ACC112 (cell line): ENCODE measurements around the gene HTR3D.

ENCODE experiments used
- H2AFZ ChIP-seq: fragments of 200-600 bp; sonication (generic); one replicate; pipeline ENCODE4 v1.6.0; 2017; ENCODE audit warnings: antibody characterized with exemption, low read length; ENCODE audit not compliant: unreplicated experiment
- H3K27ac ChIP-seq: fragments of 200-600 bp; sonication (generic); 2 replicates; pipeline ENCODE4 v1.5.1; 2014; ENCODE audit warnings: low read depth, mild to moderate bottlenecking, antibody characterized with exemption, low read length, moderate library complexity
- H3K27me3 ChIP-seq: fragments of 200-600 bp; sonication (generic); 2 replicates; pipeline ENCODE4 v1.6.1; 2014; ENCODE audit warnings: mild to moderate bottlenecking, antibody characterized with exemption, low read length, moderate library complexity, mixed read lengths; ENCODE audit not compliant: insufficient read depth
- H3K36me3 ChIP-seq: fragments of 200-600 bp; sonication (generic); 2 replicates; pipeline ENCODE4 v1.6.1; 2016; ENCODE audit warnings: mild to moderate bottlenecking, antibody characterized with exemption, low read length, moderate library complexity, mixed read lengths; ENCODE audit not compliant: insufficient read depth
- H3K4me1 ChIP-seq: fragments of 200-600 bp; sonication (generic); one replicate; pipeline ENCODE4 v1.6.1; 2016; ENCODE audit warnings: low read length, mixed read lengths; ENCODE audit not compliant: insufficient read depth, unreplicated experiment, control insufficient read depth
- H3K4me3 ChIP-seq: fragments of 200-600 bp; sonication (generic); 2 replicates; pipeline ENCODE4 v1.5.1; 2014; ENCODE audit warnings: mild to moderate bottlenecking, low read depth, low read length
- H3K79me2 ChIP-seq: fragments of 200-600 bp; sonication (generic); one replicate; pipeline ENCODE4 v1.6.0; 2016; ENCODE audit warnings: low read length; ENCODE audit not compliant: control insufficient read depth, unreplicated experiment, insufficient read depth

The HTR3D gene, protein sequence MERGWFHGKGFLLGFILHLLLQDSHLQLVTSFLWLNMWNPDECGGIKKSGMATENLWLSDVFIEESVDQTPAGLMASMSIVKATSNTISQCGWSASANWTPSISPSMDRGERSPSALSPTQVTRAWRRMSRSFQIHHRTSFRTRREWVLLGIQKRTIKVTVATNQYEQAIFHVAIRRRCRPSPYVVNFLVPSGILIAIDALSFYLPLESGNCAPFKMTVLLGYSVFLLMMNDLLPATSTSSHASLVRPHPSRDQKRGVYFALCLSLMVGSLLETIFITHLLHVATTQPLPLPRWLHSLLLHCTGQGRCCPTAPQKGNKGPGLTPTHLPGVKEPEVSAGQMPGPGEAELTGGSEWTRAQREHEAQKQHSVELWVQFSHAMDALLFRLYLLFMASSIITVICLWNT

DNA sequence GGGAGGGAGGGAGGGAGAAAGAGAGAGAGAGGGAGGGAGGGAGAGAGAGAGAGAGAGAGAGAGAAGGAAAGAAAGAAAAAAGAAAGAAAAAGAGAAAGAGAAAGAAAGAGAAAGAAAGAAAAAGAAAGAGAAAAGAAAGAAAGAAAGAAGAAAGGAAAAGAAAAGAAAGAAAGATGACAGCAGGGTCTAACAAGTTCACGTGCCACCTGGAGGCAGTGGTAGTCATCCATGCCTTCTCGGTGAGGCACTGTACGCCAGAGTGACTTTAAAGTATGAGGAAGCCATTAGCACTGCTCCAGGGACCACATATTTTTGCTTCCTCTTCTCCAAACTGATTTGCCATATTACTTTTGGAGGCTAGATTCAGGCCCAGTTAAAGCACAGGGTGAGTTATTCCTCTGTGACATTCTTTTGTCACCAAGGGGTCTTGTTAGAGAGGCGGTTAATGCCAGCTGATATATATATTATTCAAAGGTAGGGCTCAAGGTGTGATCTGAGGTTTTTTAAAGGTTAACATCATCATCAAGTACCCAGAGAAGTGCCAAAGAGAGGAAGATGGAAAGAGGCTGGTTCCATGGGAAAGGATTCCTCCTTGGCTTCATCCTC is at the start of gene HTR3D:
HTR3D (plus strand) TSS at position 556 of the 606 bp plus-strand sequence; CDS start at position 556, 0 bp downstream.
- Histone ChIP-seq H3K27ac (no peak within 1 kb of the TSS), H3K36me3 (no peaks in the 10 kb centered on the region), H3K79me2 (no peaks in the 10 kb centered on the region), H3K4me3 (no peak within 1 kb of the TSS), H3K27me3 (peaks cover 38% of the 10 kb centered on the region), H2AFZ (no peak within 1 kb of the TSS), H3K4me1 (peaks cover 3% of the 10 kb centered on the region)

DNA sequence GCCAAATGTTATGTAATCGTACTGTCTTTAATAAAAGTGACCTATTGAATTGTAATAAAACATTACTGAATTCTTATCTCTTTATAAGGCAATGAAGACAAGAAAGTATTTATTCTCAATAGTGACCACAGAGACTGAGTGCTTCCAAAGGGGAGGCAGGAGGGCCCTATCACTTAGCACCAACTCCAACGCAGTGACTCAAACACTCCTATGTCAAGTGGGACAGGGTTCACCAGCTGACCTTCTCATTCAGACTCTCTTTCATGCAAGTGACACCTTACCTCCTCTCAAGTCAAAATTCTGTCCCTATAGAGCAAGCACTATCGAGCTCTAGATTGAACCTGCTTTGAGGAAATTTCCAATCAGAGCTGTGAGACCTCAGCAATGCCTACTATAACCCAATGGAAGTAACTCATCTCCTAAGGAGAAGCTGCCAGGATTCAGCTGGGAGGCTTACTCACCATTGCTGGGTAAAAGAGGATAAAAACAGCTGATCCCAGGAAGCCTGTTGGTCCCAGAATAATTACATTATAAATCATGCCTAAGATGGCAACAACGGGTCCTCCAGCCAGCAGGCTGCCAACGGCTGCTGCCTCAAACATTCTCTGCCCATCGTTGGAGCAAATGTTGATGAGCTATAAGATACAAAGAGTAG is 49.4 kb upstream of the HTR3D start:
- Histone ChIP-seq H3K36me3 (peaks cover 7% of the 10 kb centered on the region; the same call in 1 of the 2 replicates), H3K4me1 (no peaks in the 10 kb centered on the region), H2AFZ (no peak overlapping the region), H3K4me3 (no peak overlapping the region), H3K79me2 (no peaks in the 10 kb centered on the region), H3K27me3 (no peaks in the 10 kb centered on the region), H3K27ac (no peak overlapping the region)

DNA sequence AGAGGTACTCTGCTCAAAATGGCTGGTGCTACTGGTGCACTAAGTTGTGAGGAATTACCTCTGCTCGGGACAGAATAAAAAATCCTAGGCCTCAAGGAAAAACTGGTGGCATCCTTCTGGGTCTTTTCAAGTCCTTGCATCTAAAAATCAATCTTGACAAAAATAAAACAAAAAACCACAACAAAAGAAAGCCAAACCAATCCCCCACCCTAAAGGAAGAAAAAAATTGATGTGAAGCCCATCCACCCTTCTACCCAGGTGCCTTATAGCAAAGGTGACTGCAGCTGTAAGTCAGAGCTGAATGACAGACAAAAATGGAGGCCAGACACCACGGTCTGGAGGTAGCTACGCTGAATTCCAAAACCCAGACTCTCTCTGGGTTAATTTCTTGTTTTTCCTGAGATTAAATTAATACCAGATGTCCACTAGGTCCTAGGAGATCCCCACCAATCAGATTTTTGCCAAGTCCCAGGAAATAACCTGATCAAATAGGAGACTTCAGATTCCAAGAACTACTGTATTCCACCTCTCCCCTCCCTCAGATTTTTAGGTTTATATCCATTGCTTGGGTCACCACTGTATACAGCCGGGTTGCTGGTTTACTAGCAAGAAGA is 47.3 kb upstream of the HTR3D start:
- no peaks in the 10 kb centered on the region for H3K79me2 ChIP-seq
- H3K4me3 ChIP-seq, result no peak overlapping the region
- no peak overlapping the region for H3K27ac ChIP-seq
- H3K27me3 ChIP-seq, result no peaks in the 10 kb centered on the region
- H2AFZ ChIP-seq, result no peak overlapping the region
- H3K36me3 ChIP-seq, result peaks cover 7% of the 10 kb centered on the region; the same call in 1 of the 2 replicates
- H3K4me1 ChIP-seq, result no peaks in the 10 kb centered on the region

DNA sequence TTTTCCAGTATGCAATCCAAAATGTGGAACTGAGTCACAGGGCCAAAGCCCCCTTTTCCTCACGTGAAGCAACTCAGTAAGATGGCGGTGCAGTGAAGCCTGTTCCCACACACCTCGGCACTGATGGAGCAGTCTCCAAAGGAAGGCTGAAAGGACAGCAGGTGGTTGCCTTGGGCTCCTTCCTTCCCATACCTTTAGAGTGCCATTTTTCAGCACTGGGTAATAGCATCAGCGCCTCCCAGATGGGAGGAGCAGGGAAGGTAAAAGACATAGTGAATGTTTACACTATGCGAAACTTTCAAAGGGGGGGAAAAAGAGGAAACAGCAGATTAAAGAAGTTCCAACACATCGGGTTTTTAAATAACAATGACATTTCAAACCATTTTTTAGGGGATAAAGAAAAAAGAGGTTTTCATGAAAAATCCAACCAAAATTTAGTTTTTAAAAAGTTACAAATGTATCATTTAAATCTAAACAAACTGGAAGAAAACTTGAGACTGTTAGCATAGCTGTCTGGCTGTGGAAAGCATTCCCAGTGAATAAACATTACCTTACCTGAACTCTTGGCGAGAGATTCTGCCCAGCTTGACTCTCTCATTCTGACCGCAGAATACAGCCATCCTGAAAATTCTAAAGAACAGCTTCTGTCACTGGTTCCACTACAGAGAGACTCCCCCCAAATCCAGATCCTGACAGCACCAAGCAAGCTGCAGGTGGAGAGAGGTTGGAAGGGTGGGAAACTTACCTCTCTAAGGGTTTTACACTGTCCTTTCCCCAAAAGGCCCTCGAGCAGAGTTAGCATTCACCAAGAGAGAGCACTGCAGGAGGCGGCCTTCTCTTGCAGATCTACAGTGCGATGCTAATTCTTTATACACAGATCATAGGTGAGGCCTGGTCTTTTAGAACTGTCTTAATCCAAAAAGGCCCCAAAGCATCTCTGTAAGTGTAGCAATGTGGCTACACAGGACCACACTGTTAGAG is 46.5 kb upstream of the HTR3D start:
- H3K79me2 ChIP-seq, result no peaks in the 10 kb centered on the region
- no peaks in the 10 kb centered on the region for H3K27me3 ChIP-seq
- H3K27ac ChIP-seq, result no peak overlapping the region
- no peak overlapping the region for H2AFZ ChIP-seq
- H3K4me3 ChIP-seq, result no peak overlapping the region
- H3K4me1 ChIP-seq, result no peaks in the 10 kb centered on the region
- peaks cover 7% of the 10 kb centered on the region; the same call in 1 of the 2 replicates for H3K36me3 ChIP-seq

DNA sequence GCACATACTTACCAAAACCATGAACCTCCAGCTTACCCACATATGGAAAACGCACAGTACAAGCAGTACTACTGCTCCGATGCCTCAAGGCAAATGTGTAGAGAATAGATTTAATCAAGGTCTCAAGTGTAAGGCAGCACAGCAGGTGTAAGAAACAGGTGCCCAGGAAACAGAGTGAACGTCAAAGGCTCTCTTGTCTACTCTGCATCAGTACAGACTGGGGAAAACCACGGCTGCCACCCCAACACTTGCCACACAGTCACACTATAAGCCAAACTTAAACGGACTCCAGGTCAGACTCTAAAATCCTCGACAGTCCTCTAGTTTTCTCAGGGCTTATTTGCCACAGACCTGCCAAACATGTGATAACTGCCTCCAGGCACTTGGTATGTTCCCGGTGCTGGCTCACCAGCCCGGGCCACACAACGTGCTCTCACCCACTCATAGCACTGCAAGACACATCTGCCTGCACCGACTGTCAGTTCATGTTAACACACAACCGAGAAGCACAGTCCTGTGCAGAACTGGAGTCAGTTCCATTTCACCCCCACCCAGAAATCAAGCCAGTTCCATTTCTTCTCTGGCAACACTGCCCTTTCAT is 44.4 kb upstream of the HTR3D start:
- Histone ChIP-seq H3K36me3 (no peaks in the 10 kb centered on the region), H2AFZ (no peak overlapping the region), H3K79me2 (no peaks in the 10 kb centered on the region), H3K27ac (no peak overlapping the region), H3K4me3 (no peak overlapping the region), H3K27me3 (no peaks in the 10 kb centered on the region), H3K4me1 (no peaks in the 10 kb centered on the region)

DNA sequence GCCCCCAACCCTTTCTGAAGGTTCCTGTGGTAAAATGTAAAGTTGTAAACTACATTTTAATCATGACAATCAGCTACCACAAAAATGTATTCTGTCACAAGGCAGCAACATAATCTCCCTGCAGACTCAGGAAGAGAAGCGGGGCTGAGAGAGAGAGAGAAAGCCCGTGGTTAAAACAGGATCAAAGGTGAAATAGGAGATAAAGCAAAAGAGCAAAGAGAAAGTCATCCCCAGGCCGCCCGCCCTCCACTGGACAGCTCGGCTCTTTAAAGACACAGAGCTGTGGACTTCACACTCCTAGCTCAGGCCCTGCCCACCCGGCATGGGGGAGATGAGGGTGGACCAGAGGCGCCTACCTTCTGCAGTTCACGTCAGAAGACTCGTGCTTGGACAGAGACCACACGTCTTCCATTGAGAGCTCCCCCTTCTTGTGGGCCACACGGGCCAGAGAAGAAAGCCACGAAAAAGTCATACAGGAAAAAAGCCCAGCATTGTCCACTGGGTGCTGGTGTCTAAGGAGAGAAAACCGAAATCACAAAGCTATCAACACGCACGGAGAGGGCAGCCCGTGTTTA is 43.2 kb upstream of the HTR3D start:
- Histone ChIP-seq H3K4me3 (no peak overlapping the region), H3K79me2 (no peaks in the 10 kb centered on the region), H3K27ac (no peak overlapping the region), H3K4me1 (no peaks in the 10 kb centered on the region), H3K27me3 (no peaks in the 10 kb centered on the region), H2AFZ (no peak overlapping the region), H3K36me3 (no peaks in the 10 kb centered on the region)

DNA sequence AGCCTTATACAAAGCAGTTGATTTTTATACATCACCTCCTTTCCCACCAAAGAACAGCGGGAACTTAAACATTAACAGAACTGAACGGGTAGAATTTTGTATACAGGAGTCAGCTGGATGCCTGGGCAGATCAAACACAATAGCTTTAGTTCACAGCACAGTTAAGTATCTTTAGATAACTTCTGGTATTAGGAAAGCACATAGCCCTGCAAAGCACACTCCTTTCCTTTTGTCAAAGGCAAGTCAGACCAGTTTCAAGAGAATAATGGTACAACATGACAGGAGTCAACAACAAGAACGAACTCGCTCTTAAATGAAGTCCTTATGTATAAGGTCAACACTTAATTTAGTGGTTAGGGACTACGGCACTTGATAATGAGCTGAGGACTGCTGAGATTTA is 40.1 kb upstream of the HTR3D start:
- Histone ChIP-seq H2AFZ (no peak overlapping the region), H3K79me2 (no peaks in the 10 kb centered on the region), H3K27me3 (no peaks in the 10 kb centered on the region), H3K4me1 (no peaks in the 10 kb centered on the region), H3K27ac (no peak overlapping the region), H3K36me3 (no peaks in the 10 kb centered on the region), H3K4me3 (no peak overlapping the region)

DNA sequence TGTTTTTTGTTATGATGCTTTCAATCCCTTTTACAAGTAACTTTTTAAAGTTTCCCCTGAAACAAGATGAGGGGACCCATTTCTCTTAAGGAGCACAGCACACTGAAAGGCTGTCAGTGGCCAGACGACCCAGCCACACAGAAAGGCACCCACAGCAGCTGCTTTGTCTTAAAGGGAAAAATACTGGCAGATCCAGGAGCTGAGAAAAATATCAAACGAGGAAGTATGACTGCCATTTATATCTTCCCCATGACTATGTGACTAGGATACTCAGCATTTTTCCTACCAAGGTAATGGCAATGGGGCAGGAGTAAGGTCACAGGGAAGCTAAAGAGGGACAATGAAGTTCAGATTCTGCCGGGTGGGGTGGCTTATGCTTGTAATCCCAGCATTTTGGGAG is 29.8 kb upstream of the HTR3D start:
- Histone ChIP-seq H3K4me1 (peaks cover 25% of the 10 kb centered on the region), H3K36me3 (no peaks in the 10 kb centered on the region), H3K27me3 (no peaks in the 10 kb centered on the region), H3K4me3 (no peak overlapping the region), H2AFZ (no peak overlapping the region), H3K27ac (no peak overlapping the region), H3K79me2 (peaks cover 3% of the 10 kb centered on the region)

DNA sequence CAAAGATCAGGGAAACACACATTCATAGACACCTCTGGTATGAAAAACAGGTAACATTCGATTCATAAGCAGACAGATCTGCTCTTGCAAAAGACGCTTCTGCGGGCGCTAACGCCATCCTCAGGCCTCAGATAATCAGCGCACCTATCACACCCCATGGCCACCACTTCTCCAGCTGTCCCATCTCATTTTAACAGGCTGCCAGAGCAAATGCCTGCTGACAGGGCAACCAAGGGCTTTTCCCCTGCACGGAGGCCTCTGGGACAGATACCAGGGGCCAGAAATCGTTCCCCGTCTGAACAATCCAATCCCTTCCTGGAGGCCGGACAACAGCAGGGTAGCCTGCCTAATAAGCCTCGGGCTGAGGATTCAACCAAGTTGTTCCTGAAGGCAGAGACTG is 29.1 kb upstream of the HTR3D start:
- Histone ChIP-seq H3K36me3 (no peaks in the 10 kb centered on the region), H2AFZ (no peak overlapping the region), H3K27me3 (no peaks in the 10 kb centered on the region), H3K4me1 (peaks cover 25% of the 10 kb centered on the region), H3K79me2 (peaks cover 3% of the 10 kb centered on the region), H3K4me3 (no peak overlapping the region), H3K27ac (no peak overlapping the region)
